Cerebellar cortex (tissue), 1 donor: ENCODE data around the gene ASCL2.
A peak's percentile ranks its signal among the peaks of the same experiment; 100 is the strongest.

ENCODE experiments used
- DNase-seq: peaks from one replicate; pipeline ENCODE4 v3.0.0-alpha.2; 2015; ENCODE audit warnings: low spot score

Gene ASCL2

GRCh38 chr11:2308713-2309112 is 38.3 kb upstream of the ASCL2 start:
- no peak for DNase-seq

GRCh38 chr11:2307501-2308331 is 37.3 kb upstream of the ASCL2 start:
- no peak for DNase-seq

GRCh38 chr11:2306877-2307500 is 36.6 kb upstream of the ASCL2 start:
- no peak for DNase-seq

GRCh38 chr11:2306452-2306823 is 36.0 kb upstream of the ASCL2 start:
- no peak for DNase-seq

- no peak for DNase-seq
Observed at GRCh38 chr11:2305788-2306451, 35.5 kb upstream of the ASCL2 start.

GRCh38 chr11:2305140-2305778 is 34.9 kb upstream of the ASCL2 start:
- peak; percentile 66 for DNase-seq

- no peak for DNase-seq
Observed at GRCh38 chr11:2304506-2305139, 34.2 kb upstream of the ASCL2 start.

- no peak for DNase-seq
Observed at GRCh38 chr11:2303627-2304505, 33.5 kb upstream of the ASCL2 start.

GRCh38 chr11:2302896-2303626 is 32.7 kb upstream of the ASCL2 start:
- no peak for DNase-seq

- no peak for DNase-seq
Observed at GRCh38 chr11:2302306-2302895, 32.0 kb upstream of the ASCL2 start.

- no peak for DNase-seq
Observed at GRCh38 chr11:2301631-2302305, 31.4 kb upstream of the ASCL2 start, which contains the start of the genes C11orf21 and TSPAN32. TSS of gene C11orf21 (minus strand) at chr11:2301918. CDS start at chr11:2301808, 110 bp downstream. TSS of gene TSPAN32 (plus strand) at chr11:2302013. CDS start at chr11:2302150, 137 bp downstream.

- DNase-seq, result no peak
Observed at GRCh38 chr11:2300936-2301630, 30.7 kb upstream of the ASCL2 start.

GRCh38 chr11:2300290-2300935 is 30.0 kb upstream of the ASCL2 start:
- DNase-seq, result no peak

GRCh38 chr11:2299773-2300172 is 29.4 kb upstream of the ASCL2 start:
- DNase-seq, result no peak

- peak; percentile 10 for DNase-seq
Observed at GRCh38 chr11:2298795-2299761, 28.7 kb upstream of the ASCL2 start.

- no peak for DNase-seq
Observed at GRCh38 chr11:2298131-2298794, 27.9 kb upstream of the ASCL2 start.
